Heart left ventricle (tissue), 16 donors: ENCODE measurements around the gene ZSWIM8. TPM values are rescaled to one million over a fixed set of nuclear protein-coding genes. Genes with fewer than 3 reads are reported as not detected.

Source experiments
- ATAC-seq, 4 donors: fragments of 200-7000 bp; cut with Tn5 transposase; one replicate each; pipeline ENCODE4 v1.9.1; 2020 to 2022; ENCODE audit warnings: moderate library complexity in 4 of 4, mild to moderate bottlenecking in 3 of 4, moderate number of reproducible peaks in 1 of 4
- DNase-seq, 5 donors: peaks; one replicate each; pipeline ENCODE4 v3.0.0-alpha.2; 2020
- H3K27ac ChIP-seq, 12 donors: fragments of 200-600 bp; sonication (generic) in 4 of 12; one replicate each; pipeline versions ENCODE4 v1.5.0 to v1.8.0; 2016 to 2022; ENCODE audit warnings: mild to moderate bottlenecking in 2 of 12
- H3K27me3 ChIP-seq, 9 donors: fragments of 200-600 bp; sonication (generic) in 2 of 9; one replicate each; pipeline versions ENCODE4 v1.5.1 to v1.8.0; 2016 to 2022; ENCODE audit warnings: mild to moderate bottlenecking in 3 of 9
- H3K36me3 ChIP-seq, 9 donors: fragments of 200-600 bp; sonication (generic) in 2 of 9; one replicate each; pipeline versions ENCODE4 v1.5.0 to v1.8.0; 2018 to 2022; ENCODE audit warnings: mild to moderate bottlenecking in 2 of 9
- H3K4me1 ChIP-seq, 12 donors: fragments of 200-600 bp; sonication (generic) in 4 of 12; one replicate each; pipeline versions ENCODE4 v1.5.0 to v1.8.0; 2016 to 2022; ENCODE audit warnings: mild to moderate bottlenecking in 3 of 12
- H3K4me3 ChIP-seq, 12 donors: fragments of 200-600 bp; sonication (generic) in 4 of 12; one replicate each; pipeline versions ENCODE4 v1.5.0 to v1.8.0; 2017 to 2022; ENCODE audit warnings: mild to moderate bottlenecking in 9 of 12, moderate library complexity in 4 of 12
- H3K9me3 ChIP-seq, 12 donors: fragments of 200-600 bp; sonication (generic) in 4 of 12; one replicate each; pipeline versions ENCODE4 v1.5.0 to v1.8.0; 2016 to 2022; ENCODE audit warnings: mild to moderate bottlenecking in 1 of 12
- CTCF ChIP-seq, 12 donors: fragments of 200-600 bp; sonication (generic) in 4 of 12; IDR thresholded peaks; one replicate each; pipeline versions ENCODE4 v1.5.0 to v1.8.0; 2018 to 2022; ENCODE audit warnings: antibody characterized with exemption in 12 of 12, mild to moderate bottlenecking in 5 of 12
- POLR2A ChIP-seq, 2 donors: fragments of 450-650 bp; IDR thresholded peaks; one replicate each; pipeline ENCODE4 v1.6.1; 2017; ENCODE audit warnings: antibody characterized with exemption in 2 of 2, mild to moderate bottlenecking in 2 of 2, moderate library complexity in 2 of 2
- WGBS, 4 donors: extraction: QIAGEN DNeasy Blood & Tissue Kit in 2 of 4; methylation state at CpG; one replicate each; pipeline versions ENCODE4 v1.1.5 to v1.1.7; 2013 to 2018; 5-methylcytosine and 5-hydroxymethylcytosine counted together
- intact Hi-C, 10 donors: fragments of 100-400 bp; cut with DNase I; formaldehyde crosslinking; loops; one replicate each; pipeline versions ENCODE4 v1.11.1 to v1.14.2; 2022
- polyA plus RNA-seq, 2 donors: library from polyadenylated mRNA; stranded (reverse); fragments of 200-250 nt; gene quantifications; one replicate each; pipeline ENCODE4 v1.2.3, GENCODE V29; 2013
- total RNA-seq, 9 donors: library from RNA; depleted of rRNA in 2 of 9; stranded (reverse); fragments of >200 nt in 2 of 9; fragmentation: NEBNext Ultra II Directional in 3 of 9; extraction: Animal tissue kit (Norgen Biotek cat#: 25700) in 3 of 9; gene quantifications; one replicate each; pipeline versions ENCODE4 v1.1.0 to v1.2.4, GENCODE V29; 2016 to 2023
- donor health status: ischemic (EF 13 %, LVEDD 7.1; RV severe dilation, severe dysfunction).
- donor health status: healthy with polysubstance abuse.
- donor health status: DM: no; HTN: yes; CAD: no.
- donor health status: DM: no; HTN: no; CAD: no.
- donor health status: ischemic (EF 25% LVEDD 6.9; RV normal size, moderate dysfunction).
- donor health status: ischemic (EF 25% LVEDD 5.7; RV mildly dilated, moderate dysfunction).
- donor health status: healthy.
- donor health status: DM: yes; HTN: yes; CAD: no.
- donor health status: ischemic (EF 35%, LVEDD 5.7; RV mildly dilated, moderate dysfunction).
- donor health status: nonischemic (EF 11% LVEDD 7.7; RV severe dilation, severe dysfunction).
- donor health status: DM: yes; HTN: yes; CAD: no.
- donor health status: PGD.
- donor health status: ischemic (EF 29% LVEDD 5.4; RV normal size, mild dysfunction).
- donor health status: nonischemic (EF 23%, LVEDD 6.1; RV moderate dilation, normal function).

Gene ZSWIM8
- total and polyA plus RNA-seq, 11 donors = 37.6 to 69.7 (median 58.0) TPM

- 90 to 97% (median 94%) methylated on average over 14 of the region's 14 CpGs for WGBS, 4 donors
- Histone ChIP-seq H3K27me3 (no peaks in the 10 kb centered on the region), H3K4me1 (peaks cover 0 to 54% (median 16%) of the 10 kb centered on the region in 12 donors), H3K4me3 (no peak overlapping the region), H3K36me3 (peaks cover 3 to 85% (median 72%) of the 10 kb centered on the region in 9 donors), H3K9me3 (no peaks in the 10 kb centered on the region), H3K27ac (no peak overlapping the region)
- ATAC-seq (no peak), DNase-seq (no peak)
- TF ChIP-seq CTCF (IDR thresholded peaks at IDR 0.05) (no peak), POLR2A (IDR thresholded peaks at IDR 0.05) (no peak)
- intact Hi-C loops = no loop called here
Observed at GRCh38 chr10:73806176-73806950, 21.0 kb downstream of the ZSWIM8 start.

DNA sequence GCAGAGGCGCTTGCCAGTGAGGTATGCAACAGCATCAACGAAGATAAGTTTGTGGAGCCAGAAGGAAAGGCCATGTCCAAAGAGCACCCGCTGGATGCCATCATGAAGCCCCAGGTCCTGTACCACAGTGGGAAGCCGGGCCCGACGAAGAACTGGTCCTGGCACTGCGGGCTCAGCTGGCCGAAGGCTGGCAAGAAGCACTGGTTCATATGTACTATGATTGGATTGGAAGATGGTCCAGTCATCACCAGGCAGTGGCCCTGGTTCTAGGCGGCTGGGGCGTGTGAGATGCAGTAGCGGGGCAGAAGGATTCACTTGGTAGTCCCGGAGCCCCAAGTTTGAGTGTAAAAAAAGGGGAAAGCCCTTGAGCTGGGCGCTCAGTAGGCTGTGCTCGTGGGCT, 22.1 kb downstream of the ZSWIM8 start:
- H3K36me3 ChIP-seq = peaks cover 3 to 74% (median 61%) of the 10 kb centered on the region in 9 donors

GRCh38 chr10:73808021-73808815, 22.8 kb downstream of the ZSWIM8 start:
- Histone ChIP-seq H3K4me3 (no peak overlapping the region), H3K27ac (no peak overlapping the region), H3K27me3 (no peaks in the 10 kb centered on the region), H3K4me1 (peaks cover 0 to 61% (median 16%) of the 10 kb centered on the region in 12 donors), H3K36me3 (peaks cover 3 to 70% (median 54%) of the 10 kb centered on the region in 9 donors), H3K9me3 (no peaks in the 10 kb centered on the region)
- intact Hi-C loops = no loop called here
- no peak for TF ChIP-seq POLR2A (IDR thresholded peaks at IDR 0.05)
- TF ChIP-seq CTCF (IDR thresholded peaks at IDR 0.05) = no peak
- ATAC-seq (no peak), DNase-seq (no peak)
- 89 to 94% (median 92%) methylated on average over 13 to 16 of the region's 16 CpGs for WGBS, 4 donors

More for the DNA sequence above, 22.1 kb downstream of the ZSWIM8 start:
- intact Hi-C loops = no loop called here
- H3K9me3 ChIP-seq = no peaks in the 10 kb centered on the region
- H3K27me3 ChIP-seq = no peaks in the 10 kb centered on the region
- H3K27ac ChIP-seq = no peak overlapping the region
- DNase-seq (no peak), ATAC-seq (no peak)
- no peak overlapping the region for H3K4me3 ChIP-seq
- H3K4me1 ChIP-seq = peaks cover 0 to 60% (median 16%) of the 10 kb centered on the region in 12 donors
- WGBS, 4 donors = 96 to 97% (median 96%) methylated on average over 14 of the region's 14 CpGs
- TF ChIP-seq POLR2A (IDR thresholded peaks at IDR 0.05) (no peak), CTCF (IDR thresholded peaks at IDR 0.05) (no peak)
